Left renal cortex interstitium (tissue), 4 donors: ENCODE results near the gene RANBP1. TPM values are rescaled to one million over a fixed set of nuclear protein-coding genes. Genes with fewer than 3 reads are reported as not detected.
"Not testable (repeated sequence)": the region's sequence is repeated elsewhere in the genome, so short reads cannot be mapped to it uniquely, and the experiment has no call there.

Source experiments
- DNase-seq, 4 donors: peaks; one replicate each; pipeline ENCODE4 v3.0.0-alpha.2; 2013; ENCODE audit warnings: low read depth in 4 of 4, low spot score in 2 of 4, missing footprints in 1 of 4
- polyA plus RNA-seq, 4 donors: library from polyadenylated mRNA; unstranded; fragments of 120-200 nt; gene quantifications; one replicate each; pipeline ENCODE4 v1.2.1, GENCODE V29; 2013; ENCODE audit not compliant: insufficient read length in 4 of 4

RANBP1 gene
- polyA plus RNA-seq, 4 donors: 169 to 211 (median 180) TPM

DNA sequence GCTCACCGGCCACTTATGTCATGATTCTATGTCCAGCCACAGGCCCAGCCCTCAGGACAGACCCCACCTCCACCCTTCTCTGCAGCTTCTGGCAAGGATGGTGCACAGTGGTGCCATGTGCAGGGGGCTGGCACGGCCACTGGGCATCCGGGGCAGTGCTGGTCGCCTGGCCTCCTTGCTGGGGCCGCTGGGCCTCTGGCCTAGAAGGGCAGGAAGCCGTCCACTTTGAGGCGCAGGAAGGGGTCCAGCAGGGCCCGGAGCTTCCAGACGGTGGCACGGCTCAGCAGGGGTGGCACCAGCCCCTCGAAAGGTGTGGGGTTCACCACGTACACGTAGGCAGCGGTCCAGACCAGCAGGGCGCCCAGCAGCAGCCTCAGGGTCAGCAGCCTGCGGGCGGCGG lies 32.5 kb downstream of the RANBP1 start:
- DNase-seq: no peak

DNA sequence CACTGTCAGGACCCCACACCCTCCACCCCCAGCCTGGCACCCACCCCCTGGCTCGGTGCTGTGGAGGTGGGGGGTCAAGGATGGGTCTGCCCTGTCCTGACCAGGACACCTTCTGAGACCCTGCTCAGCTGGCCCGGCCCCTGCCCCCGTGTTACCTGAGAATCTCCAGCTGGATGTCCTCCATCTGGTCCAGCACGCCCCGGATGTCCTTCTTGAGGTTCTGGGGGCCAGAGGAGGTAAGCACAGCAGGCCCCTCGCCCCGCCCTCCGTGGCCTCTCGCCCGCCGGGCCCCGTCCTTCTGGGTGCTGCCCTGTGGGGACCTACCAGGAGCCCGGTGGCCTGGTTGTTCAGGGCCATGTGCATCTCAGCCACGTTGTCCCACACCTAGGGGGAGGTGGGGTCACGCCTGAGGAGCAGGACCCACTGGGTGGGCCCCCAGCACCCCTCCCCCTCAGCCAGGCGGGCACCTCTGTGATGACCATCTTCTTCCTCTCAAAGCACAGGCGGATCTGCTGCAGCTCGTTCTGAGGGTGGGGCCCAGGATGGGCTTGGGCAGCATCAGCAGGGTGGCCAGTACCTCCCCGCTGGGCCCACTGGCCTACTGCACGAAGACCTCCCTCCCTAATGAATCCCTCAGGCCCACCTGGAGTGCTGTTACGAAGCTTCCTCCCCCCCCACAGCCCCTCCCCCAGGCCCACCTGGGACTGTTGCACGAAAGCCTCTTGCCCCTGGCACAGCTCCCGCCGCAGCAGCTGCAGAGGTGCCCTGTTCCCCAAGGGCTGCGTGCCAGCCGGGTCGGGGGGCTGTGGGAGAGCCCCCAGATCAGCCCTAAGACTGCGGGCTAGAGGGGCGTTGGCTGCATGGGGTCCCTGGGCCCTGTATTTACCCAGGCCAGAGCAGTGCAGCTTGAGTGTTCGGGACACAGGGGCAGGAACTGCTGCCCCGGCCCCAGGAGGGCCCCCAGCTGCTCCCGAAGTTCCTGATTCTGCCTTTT lies 33.6 kb downstream of the RANBP1 start:
- no peak for DNase-seq

DNA sequence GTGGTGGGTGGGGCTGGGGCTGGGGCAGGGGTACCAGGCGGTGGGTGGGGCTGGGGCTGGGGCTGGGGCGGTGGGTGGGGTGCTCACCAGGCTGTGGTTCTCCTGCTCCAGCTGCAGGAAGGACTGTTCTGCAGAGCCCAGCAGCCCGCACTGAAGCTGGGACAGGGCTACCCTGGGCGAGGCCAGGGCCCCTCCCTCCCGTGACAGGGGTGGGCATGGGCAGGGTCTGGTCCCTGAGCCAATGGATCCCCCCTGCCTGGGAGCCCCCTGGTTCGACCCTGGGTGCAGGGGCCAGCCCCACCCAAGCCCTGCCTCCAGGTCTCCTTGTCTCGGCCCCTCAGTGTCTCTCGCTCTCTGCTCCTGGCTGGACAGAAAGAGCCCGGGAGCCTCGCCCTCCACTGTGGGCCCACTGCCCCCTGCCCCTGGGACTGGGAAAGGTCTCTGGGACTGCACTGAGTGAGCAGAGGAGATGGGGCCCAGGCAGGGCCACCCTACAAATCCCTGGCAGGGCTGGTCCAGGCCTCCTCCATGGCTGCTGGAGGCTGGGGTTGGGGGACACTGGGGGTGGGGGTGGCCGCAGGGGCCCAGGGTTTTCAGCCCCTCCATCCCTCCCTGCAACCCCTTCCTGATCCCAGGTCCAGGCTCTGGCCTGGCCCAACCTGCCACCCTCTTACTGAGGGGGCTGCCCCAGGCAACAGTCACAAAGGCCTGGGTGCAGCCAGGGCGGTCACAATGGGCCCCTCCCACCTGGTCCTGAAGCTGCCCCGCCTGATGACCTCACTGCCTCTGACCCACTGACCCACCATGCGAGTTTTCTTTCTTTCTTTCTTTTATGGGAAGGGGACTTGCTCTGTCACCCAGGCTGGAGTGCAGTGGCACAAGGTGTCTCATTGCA lies 34.7 kb downstream of the RANBP1 start, which contains the start of gene CCDC188:
Gene CCDC188, minus strand, starts transcription at position 675 of the 895 bp plus-strand sequence. Its CDS starts 69 bp downstream, at position 606.
- DNase-seq: no peak

DNA sequence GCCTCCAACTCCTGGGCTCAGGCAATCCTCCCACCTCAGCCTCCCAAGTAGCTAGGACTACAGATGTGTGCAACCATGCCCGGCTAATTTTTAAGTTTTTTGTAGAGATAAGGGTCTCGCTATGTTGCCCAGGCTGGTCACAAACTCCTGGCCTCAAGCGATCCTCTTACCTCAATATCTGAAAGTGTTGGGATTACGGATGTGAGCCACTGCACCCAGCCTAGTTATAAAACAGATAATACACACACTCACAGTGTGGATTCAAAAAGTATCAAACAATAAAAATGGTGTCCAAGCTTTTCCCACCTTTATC lies 35.3 kb downstream of the RANBP1 start:
- no peak for DNase-seq

DNA sequence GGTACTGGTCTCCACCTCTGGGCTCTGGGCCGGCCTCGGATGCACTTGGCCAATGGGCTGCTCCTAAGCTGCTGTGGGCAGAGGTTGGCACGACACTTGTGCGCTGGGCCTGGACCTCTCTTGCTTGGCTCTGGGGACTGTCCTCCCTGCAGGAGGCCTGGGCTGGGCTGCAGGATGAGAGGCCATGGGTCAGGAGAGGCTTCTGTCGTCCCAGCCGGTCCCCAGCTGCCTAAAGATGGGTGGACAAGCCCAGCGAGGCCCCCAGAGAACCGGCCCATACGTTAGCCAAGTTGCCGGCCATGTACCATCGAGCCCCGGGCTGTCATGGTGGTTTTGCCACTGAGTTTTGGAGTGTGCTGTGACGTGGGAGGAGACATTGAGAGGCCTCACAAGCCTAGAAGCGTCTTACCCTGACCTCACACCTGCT lies 36.6 kb downstream of the RANBP1 start:
- no peak for DNase-seq

DNA sequence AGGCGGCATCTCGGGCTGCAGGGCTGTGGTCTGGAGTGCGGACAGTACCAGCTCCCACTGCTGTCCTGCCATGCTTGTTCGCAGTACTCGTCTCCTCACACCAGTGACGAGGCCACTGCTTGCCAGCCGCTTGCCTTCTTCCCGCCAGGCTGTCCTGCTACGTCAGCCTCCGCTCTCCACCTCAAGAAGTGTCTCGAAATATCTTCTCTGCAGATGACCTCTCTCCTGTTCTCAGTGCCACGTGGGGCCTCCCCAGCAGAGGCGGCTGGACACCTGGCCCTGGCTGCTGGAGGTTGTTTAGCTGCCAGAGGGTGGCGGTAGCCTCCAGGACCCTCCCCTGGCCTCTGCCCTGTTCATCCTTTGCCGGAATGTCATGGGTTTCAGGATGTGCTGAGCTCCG lies 38.0 kb downstream of the RANBP1 start:
- DNase-seq: no peak

DNA sequence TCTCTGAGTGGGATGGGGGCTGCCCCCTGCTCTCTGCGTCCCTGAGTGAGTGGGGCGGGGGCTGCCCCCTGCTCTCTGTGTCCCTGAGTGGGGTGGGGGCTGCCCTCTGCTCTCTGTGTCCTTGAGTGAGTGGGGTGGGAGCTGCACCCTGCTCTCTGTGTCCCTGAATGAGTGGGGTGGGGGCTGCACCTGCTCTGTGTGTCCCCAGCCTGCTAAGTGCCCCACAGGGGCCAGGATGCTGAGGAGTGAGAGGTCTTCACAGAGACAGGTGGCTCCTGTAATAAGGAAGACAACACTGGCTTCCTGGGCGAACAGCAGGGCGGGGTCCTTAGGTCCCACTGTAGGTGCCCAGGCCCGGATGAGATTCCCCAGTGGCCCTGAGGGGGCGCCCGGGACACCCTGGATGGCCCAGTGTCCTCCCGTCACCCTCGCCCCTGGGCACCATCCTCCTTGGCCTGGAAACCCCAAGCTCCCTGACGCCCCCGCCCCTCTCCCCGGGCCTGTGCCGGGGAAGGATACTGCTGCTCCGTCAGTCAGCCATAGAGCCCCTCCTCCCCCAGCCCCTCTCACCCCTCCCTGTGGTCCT lies 38.8 kb downstream of the RANBP1 start:
- no peak for DNase-seq

DNA sequence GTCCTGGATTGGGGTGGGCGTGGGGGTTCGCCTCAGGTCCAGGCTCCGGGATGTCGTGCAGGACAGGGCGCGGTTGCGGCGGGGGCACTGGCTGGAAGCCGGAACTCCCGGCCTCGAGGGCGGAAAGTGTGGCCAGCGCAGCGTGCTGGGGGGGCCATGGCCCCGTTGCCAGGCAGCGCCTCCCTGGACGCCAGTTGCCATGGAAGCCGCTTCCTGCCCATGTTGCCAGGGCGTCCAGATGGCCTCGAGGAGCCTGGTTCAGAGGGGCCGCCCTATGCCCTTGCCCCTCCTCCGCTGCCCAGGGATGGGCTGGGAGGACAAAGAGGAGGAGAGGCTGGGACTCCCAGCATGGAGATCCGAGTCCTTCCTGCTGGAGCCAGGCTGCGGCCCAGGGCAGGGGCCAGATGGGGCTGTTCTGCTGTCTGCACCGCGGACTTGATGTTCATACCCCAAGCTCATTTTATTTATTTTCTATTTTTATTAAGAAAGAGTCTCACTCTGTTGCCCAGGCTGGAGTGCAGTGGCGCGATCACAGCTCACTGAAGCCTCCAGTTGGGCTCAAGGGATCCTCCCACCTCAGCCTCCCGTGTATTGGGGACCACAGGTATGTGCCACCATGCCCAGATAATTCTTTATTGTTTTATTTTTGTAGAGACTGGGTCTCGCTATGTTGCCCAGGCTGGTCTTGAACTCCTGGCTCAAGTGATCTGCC lies 39.6 kb downstream of the RANBP1 start:
- DNase-seq: no peak

DNA sequence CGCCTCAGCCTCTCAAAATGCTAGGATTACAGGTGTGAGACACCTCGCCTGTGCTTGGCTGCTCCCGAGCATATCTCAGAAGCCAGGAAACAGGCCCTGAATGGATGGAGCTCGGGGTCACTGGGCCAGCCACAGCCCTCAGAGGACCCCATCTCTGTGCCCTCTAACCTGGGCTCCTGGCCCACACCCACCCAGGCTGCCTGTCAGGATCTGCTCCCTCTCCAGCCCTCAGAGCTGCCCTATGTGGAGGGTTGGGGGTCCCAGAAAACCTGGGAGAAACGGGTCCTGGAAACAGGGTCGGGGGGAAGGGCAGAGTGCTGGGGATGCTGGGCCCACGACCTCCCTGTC lies 40.1 kb downstream of the RANBP1 start:
- DNase-seq: no peak

DNA sequence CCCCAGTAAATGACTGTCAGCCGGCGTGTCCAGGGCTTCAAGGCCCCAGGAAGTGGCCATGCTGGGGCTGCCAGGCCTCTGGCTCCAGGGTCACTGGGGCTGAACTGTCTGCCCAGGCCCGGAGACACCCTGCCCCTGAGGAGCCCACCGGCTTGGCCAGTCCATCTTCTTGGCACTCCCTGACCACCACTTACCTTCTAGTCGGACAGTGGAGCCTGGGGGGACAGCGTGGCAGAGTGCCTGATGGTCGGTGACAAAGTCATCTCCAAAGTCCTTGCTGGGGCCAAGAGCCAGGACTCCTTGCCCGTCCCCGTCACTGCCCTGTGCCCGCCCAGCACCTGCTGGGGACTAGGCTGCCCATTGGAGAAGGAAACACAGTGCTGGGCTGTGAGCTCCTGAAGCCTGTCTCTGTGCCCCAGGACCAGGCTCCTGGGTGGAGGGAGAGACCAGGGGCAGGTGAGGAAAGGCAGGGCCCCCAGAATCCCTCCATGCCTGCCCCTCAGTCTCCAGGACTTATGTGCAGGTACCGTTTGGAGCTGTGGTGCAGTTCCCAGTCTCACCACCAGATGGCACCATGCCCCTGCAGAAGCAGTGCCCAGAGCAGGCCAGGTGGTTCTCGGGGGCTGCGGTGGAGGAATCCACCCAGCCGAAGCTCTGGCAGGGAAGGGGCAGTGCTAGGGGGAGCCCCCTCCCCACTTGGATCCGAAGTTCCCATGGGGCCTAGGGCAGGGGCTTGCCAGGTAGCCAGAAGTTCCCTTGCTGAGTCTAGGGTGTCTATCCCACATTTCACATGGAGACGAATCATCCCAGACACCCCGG lies 40.9 kb downstream of the RANBP1 start:
- DNase-seq: peak; percentile 46 to 72 (median 52)

DNA sequence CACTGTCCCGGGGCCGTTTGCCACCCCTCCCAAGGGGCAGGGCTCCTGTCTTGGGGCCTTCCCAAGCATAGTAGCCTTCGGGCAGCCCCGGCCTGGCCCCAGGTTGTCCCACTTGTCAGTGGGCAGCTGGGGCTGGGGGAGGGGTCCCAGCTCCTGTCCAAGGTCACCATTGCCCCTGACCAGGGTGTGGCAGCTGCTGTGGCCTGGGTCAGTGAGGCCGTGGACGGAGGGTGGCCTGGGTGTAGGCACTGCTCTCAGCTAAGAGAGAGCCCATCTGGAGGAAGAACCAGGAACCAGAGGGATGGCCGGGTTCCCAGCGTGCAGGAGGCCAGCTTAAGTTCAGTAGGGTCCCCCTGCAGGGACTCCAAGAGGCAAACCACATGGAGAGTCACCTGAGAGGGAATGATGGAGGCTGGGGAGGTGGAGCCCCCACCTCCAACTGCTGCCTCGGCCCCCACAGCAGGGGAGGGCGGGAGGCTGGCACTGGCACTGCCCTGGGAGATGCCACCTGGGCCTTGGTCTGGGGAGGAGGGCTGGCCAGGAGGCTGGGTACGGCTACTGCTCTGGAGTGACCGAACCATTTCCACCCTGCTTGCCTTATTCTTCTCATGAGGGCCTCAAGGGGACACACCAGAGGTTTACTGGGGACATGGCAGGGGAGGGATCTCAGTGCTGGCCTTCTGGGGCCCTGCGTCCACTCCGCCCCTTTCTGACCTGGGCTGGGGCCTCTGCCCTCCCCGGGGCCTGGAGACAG lies 41.7 kb downstream of the RANBP1 start:
- DNase-seq: no peak

DNA sequence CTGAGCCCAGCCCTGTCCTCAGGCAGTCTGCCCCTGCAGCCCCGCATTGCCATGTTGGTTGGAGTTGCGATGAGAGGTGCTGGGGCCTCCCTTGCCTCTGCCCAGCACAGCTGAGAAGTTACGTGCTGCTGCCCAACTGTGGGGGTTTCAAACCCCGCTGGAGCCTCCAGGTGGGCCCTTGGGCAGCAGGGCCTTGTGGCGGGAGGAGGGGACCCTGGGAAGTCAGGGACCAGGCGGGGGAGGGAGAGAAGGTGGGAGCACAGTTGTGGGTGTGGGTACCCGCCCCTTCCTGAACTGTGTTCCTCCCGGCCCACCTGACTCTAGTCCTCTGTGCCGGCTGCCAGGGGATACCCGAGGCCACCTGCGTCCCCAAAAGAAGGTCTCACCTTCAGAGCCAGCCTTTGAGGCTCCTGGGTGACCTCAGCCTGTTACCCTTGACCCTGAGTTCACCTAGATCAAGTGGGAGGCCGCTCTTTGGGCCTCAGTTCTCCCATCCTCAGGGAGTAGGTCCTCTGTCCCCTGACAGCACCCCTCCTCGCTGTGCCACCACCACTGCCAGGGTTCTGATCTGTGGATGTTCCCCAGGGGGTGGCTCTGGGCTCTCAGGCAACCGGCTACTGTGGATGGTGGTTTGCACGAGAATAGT lies 42.6 kb downstream of the RANBP1 start:
- no peak for DNase-seq

DNA sequence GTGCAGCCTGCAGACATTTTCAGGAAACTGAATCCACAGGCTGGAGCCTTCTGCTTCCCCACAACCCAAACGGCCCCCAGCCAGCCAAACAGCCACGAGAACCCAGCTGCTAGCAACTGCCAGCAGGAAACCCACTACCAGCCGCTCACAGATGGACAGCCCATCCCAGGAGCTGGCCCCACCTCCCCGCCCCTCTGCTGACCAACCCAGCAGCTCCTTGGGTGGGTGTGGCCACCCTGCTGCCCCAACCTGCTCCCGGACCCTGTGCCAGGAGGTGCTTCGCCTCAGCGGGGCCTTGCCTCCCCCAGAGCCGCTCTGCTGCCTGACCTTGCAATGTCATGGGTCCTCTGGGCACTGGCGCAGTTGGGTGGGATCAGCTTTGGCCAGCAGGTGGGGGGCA lies 43.2 kb downstream of the RANBP1 start:
- peak in 1 of 4 donors; percentile 19 for DNase-seq

DNA sequence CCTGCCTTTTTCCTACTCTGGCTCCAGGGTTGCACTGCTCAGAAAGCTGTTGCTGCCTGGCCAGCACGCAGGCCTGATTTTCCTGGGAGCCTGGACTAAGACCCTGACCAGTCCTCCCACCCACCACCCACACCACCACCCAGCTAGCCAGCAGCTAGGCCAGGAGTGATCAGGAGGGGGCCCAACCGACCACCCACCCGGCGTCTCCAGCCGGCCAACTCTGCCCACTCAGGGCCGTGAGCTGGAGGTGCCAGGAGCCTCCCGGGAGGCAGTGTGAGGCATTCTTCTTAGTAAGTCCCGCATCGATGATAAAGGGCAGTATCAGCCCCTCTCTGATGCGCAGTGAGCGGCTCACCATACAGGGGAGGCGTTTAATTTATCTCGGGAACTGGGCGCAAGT lies 43.6 kb downstream of the RANBP1 start:
- not testable (repeated sequence) for DNase-seq

DNA sequence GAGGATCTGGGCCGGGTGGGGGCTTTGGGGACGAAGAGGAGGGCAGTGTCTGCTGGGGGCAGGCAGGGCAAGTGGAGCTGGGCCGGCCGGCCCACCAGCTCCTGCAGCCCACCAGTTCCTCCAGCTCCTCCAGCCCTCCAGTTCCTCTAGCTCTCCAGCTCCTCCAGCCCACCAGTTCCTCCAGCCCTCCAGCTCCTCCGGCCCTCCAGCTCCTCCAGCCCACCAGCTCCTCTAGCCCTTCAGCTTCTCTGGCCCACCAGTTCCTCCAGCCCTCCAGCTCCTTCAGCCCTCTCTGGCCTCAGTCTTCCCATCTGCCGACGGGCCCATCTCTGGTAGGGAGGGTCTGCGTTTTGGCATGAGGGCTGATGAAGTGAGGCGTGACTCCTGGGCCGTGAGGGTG lies 44.1 kb downstream of the RANBP1 start:
- no peak for DNase-seq

DNA sequence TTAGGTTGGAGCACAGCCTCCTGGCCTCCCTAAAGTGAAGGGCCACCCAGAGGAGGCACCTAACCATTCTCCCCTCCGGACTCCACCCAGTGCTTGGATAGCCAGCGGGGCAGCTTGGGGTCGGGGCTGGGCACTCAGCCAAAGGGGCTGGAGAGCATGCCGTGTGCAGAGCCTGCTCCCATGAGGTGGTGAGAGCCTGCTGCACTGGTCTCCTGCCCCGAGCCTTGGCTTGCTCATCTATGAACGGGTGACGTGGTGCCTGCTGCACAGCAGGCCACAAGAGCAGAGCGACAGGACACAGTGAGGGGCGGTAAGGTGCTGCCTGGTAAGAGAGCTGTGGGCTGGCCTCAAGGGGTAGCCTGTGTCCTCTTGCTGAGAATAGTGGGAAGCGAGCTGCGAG lies 49.0 kb downstream of the RANBP1 start:
- no peak for DNase-seq

DNA sequence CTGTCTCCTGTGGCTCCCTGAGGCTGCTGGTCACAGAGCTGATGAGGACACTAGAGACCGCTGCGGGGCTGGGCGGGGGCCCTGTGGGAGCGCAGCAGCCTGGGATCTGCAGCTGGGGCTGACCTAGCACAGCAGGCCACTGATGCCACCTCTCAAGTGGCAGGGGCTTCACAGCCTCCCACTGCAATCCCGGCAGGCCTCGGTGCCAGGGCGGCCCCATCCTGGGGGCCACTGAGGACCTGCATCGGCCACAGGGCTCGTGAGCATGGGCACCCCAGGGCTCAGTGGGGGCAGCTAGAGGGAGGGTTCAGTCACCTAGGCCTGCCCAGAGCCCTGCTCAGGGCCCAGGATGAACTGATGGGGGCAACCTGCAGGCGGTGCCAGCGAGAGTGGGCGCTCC lies 49.5 kb downstream of the RANBP1 start:
- DNase-seq: no peak

DNA sequence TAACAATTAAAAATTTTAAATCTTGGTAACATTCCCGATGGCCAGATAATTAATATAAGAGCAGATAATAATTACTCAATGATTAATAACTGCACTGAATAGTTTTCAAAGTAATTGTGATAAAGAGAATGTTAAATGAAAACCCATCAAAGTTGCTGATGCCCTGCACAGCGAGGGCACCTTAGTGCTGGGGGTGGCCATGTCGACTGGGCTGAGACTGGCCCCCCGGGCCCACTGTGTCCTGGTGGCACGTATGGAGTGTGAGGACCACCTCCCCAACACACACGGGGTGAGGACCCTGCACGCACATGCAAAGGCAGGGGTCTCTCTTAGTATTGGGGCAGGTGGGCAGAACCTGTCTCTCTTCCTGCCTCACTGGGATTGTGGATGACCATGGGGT lies 50.0 kb downstream of the RANBP1 start:
- DNase-seq: no peak
